Caco-2 (cell line): ENCODE data around the gene ART1. TPM values are rescaled to one million over a fixed set of nuclear protein-coding genes. Genes with fewer than 3 reads are reported as not detected.

Experiments used
- BruUV-seq: library from RNA; stranded (reverse); fragments of 400-500 nt; replicated peaks from 2 replicates; lab custom pipeline; 2021; lab: Mats Ljungman, UMichigan
- CTCF ChIA-PET: fragments of 300-600 bp; sonication (Branson Sonifier 250); formaldehyde crosslinking; loops from one replicate; lab custom pipeline; 2022; ENCODE audit warnings: antibody characterized with exemption; lab: Charles Lee
- POLR2A ChIA-PET: fragments of 300-600 bp; sonication (Branson Sonifier 250); formaldehyde crosslinking; loops from one replicate; lab custom pipeline; 2022; ENCODE audit warnings: antibody characterized with exemption; lab: Charles Lee
- DNase-seq, 2 experiments: peaks; one replicate each; pipeline versions ENCODE4 v3.0.0 to v3.0.0-alpha.2; 2020 to 2022
- H3K27me3 ChIP-seq: replicated peaks from 2 replicates; pipeline ENCODE4 v1.6.0; 2011; ENCODE audit warnings: low read length; ENCODE audit not compliant: control insufficient read depth, insufficient read depth
- H3K36me3 ChIP-seq: 2 replicates; pipeline ENCODE4 v1.5.1; 2011; ENCODE audit warnings: low read length; ENCODE audit not compliant: control insufficient read depth, insufficient read depth
- H3K4me1 ChIP-seq: fragments of 250-450 bp; sonication (Bioruptor Pico); 2 replicates; pipeline ENCODE4 v1.5.1; 2020; ENCODE audit warnings: mild to moderate bottlenecking
- H3K4me3 ChIP-seq: 2 replicates; pipeline ENCODE4 v1.5.1; 2011; ENCODE audit warnings: low read depth, mild to moderate bottlenecking, control low read depth, low read length
- H3K9me3 ChIP-seq: fragments of 250-450 bp; sonication (Bioruptor Pico); 2 replicates; pipeline ENCODE4 v1.5.1; 2020; ENCODE audit warnings: mild to moderate bottlenecking, moderate library complexity
- H3K27ac Mint-ChIP-seq: one replicate; pipeline ENCODE4 v1.8.0; 2022; ENCODE audit warnings: mixed read lengths; ENCODE audit not compliant: unreplicated experiment
- H3K27me3 Mint-ChIP-seq: one replicate; pipeline ENCODE4 v1.8.0; 2022; ENCODE audit warnings: mixed read lengths; ENCODE audit not compliant: insufficient read depth, unreplicated experiment
- H3K36me3 Mint-ChIP-seq: one replicate; pipeline ENCODE4 v1.8.0; 2022; ENCODE audit warnings: mild to moderate bottlenecking, mixed read lengths; ENCODE audit not compliant: insufficient read depth, unreplicated experiment
- H3K4me1 Mint-ChIP-seq: one replicate; pipeline ENCODE4 v1.8.0; 2022; ENCODE audit warnings: low read depth, mixed read lengths; ENCODE audit not compliant: unreplicated experiment
- H3K4me3 Mint-ChIP-seq: one replicate; pipeline ENCODE4 v1.8.0; 2022; ENCODE audit warnings: mild to moderate bottlenecking, moderate library complexity, mixed read lengths; ENCODE audit not compliant: unreplicated experiment
- H3K9me3 Mint-ChIP-seq: one replicate; pipeline ENCODE4 v1.8.0; 2022; ENCODE audit warnings: mixed read lengths; ENCODE audit not compliant: unreplicated experiment
- CTCF ChIP-seq, 2 experiments: fragments of 200-600 bp in 1 of 2; IDR thresholded peaks; 1 replicate in 1 of 2; 2 replicates in 1 of 2; pipeline versions ENCODE4 v1.5.1 to v1.8.0; 2011 to 2022; ENCODE audit warnings: antibody characterized with exemption in 1 of 2, control low read depth in 1 of 2, inconsistent platforms in 1 of 2, low read depth in 1 of 2, low read length in 1 of 2, mild to moderate bottlenecking in 1 of 2, moderate library complexity in 1 of 2; ENCODE audit not compliant: insufficient read depth in 1 of 2, severe bottlenecking in 1 of 2, unreplicated experiment in 1 of 2
- intact Hi-C: fragments of 100-400 bp; cut with micrococcal nuclease; formaldehyde crosslinking; loops from one replicate; pipeline ENCODE4 v1.10.0; 2022; ENCODE audit not compliant: unreplicated experiment
- total RNA-seq: library from RNA; stranded (reverse); gene quantifications from 2 replicates; pipeline ENCODE4 v1.2.3, GENCODE V29; 2022

The ART1 gene
- total RNA-seq, 1 experiment from 2014 or later = not detected

DNA sequence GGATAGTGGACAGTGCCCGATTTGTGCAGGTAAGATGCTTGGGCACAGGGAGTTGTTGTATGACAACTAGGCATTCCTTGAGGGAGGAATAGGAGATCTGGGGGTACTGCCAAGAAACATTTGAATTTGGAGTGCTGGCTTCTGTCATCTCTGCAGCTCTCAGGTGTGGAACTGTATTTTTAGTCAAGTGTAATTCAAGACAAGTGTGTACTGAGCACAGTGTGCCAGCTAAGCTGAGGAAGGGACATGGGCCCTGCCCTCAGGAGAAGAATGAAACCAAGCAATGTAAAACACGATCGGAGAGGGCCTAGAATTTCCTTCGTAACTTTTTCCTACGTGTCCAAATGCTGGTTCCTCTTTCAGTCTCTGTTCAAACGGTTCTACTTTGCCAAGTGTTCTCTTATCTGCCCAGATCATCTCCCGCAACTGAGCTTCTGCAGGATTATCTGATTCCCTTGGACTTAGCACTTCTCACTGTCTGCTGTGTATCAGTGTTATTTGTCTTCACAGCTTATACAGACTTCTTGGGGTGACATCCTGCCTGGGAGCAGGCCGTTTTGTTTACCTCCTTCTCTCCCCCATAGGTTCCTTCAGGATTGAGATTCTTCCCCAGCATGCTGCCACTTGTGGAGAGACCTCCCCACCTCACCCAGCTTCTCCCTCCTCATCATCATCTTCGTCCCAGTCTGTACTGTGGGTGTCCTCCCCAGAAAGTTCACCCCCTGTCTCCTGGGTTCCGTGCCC is 30.8 kb upstream of the ART1 start:
- H3K27ac Mint-ChIP-seq = no peak overlapping the region
- H3K4me3 Mint-ChIP-seq = no peak overlapping the region
- no peaks in the 10 kb centered on the region for H3K36me3 ChIP-seq
- no peak overlapping the region for H3K4me3 ChIP-seq
- intact Hi-C loops = no loop called here
- no TSS peak for BruUV-seq
- H3K27me3 ChIP-seq = no peaks in the 10 kb centered on the region
- CTCF ChIA-PET = no interaction called here
- H3K36me3 Mint-ChIP-seq = no peaks in the 10 kb centered on the region
- peaks cover 8% of the 10 kb centered on the region for H3K4me1 Mint-ChIP-seq
- no peak for TF ChIP-seq CTCF (IDR thresholded peaks at IDR 0.05; ENCODE audit: insufficient read depth in 1 of 2, low read depth in 1 of 2, low read length in 1 of 2, severe bottlenecking in 1 of 2, unreplicated experiment in 1 of 2)
- H3K27me3 Mint-ChIP-seq = no peaks in the 10 kb centered on the region
- H3K4me1 ChIP-seq = peaks cover 8% of the 10 kb centered on the region
- POLR2A ChIA-PET = interaction anchor here (0.6 kb wide), 1 partner anchor 67 kb away, joined by 4 read pairs; no protein-coding TSS in a partner anchor
- no peak for DNase-seq
- no peaks in the 10 kb centered on the region for H3K9me3 Mint-ChIP-seq
- H3K9me3 ChIP-seq = 0 out of 2 replicates have a peak, but pooled peaks cover 6% of the 10 kb centered on the region

- no peaks in the 10 kb centered on the region for H3K9me3 Mint-ChIP-seq
- CTCF ChIA-PET = no interaction called here
- Histone ChIP-seq H3K4me1 (peaks cover 8% of the 10 kb centered on the region), H3K9me3 (0 out of 2 replicates have a peak, but pooled peaks cover 6% of the 10 kb centered on the region), H3K27me3 (no peaks in the 10 kb centered on the region), H3K4me3 (no peak overlapping the region), H3K36me3 (no peaks in the 10 kb centered on the region)
- no peak for DNase-seq
- intact Hi-C loops = no loop called here
- no peak for TF ChIP-seq CTCF (IDR thresholded peaks at IDR 0.05; ENCODE audit: insufficient read depth in 1 of 2, low read depth in 1 of 2, low read length in 1 of 2, severe bottlenecking in 1 of 2, unreplicated experiment in 1 of 2)
- peaks cover 8% of the 10 kb centered on the region for H3K4me1 Mint-ChIP-seq
- H3K4me3 Mint-ChIP-seq = no peak overlapping the region
- POLR2A ChIA-PET = no interaction called here
- H3K27me3 Mint-ChIP-seq = no peaks in the 10 kb centered on the region
- no peak overlapping the region for H3K27ac Mint-ChIP-seq
- BruUV-seq = no TSS peak
- H3K36me3 Mint-ChIP-seq = no peaks in the 10 kb centered on the region
Observed at GRCh38 chr11:3614742-3615171, 30.2 kb upstream of the ART1 start.

- no TSS peak for BruUV-seq
- CTCF ChIA-PET = interaction anchor here (0.5 kb wide), 1 partner anchor 105 kb away, joined by 3 read pairs; no protein-coding TSS in a partner anchor
- Histone ChIP-seq H3K9me3 (0 out of 2 replicates have a peak, but pooled peaks cover 6% of the 10 kb centered on the region), H3K36me3 (no peaks in the 10 kb centered on the region), H3K27me3 (no peaks in the 10 kb centered on the region), H3K4me1 (peaks cover 8% of the 10 kb centered on the region), H3K4me3 (no peak overlapping the region)
- Mint-ChIP-seq H3K27me3 (no peaks in the 10 kb centered on the region), H3K27ac (no peak overlapping the region), H3K4me1 (peaks cover 8% of the 10 kb centered on the region), H3K36me3 (no peaks in the 10 kb centered on the region), H3K4me3 (no peak overlapping the region), H3K9me3 (no peaks in the 10 kb centered on the region)
- intact Hi-C loops = no loop called here
- POLR2A ChIA-PET = no interaction called here
- no peak for TF ChIP-seq CTCF (IDR thresholded peaks at IDR 0.05; ENCODE audit: insufficient read depth in 1 of 2, low read depth in 1 of 2, low read length in 1 of 2, severe bottlenecking in 1 of 2, unreplicated experiment in 1 of 2)
- DNase-seq = no peak
Observed at GRCh38 chr11:3615998-3616397, 28.9 kb upstream of the ART1 start.
